ENCODE data around the gene FGD4.

FGD4 gene

GRCh38 chr12:32606443-32606842 lies 207.1 kb downstream of the FGD4 start:
- DNase-seq (ENCODE audit: low read depth in 2 of 2), result no peak

DNA sequence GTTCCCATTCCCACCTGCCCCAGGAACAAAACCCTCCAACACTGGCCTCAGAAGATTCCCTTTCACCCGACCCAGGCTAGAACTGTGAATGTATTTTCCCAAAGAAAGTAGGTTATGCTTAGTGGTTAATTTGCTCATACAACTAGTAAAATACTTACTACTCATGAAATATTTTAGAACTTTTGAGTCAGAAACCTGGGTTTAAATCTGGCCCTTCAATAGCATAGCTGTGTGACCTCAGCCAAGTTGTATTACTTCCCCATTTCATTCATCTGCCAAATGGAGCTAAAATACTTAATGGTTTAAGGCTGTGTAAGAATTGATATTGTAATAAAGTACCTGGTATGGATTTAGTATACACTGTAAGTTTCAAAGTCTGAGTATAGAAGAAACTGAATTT lies 210.6 kb downstream of the FGD4 start:
- no peak for DNase-seq (ENCODE audit: low read depth in 2 of 2)

DNA sequence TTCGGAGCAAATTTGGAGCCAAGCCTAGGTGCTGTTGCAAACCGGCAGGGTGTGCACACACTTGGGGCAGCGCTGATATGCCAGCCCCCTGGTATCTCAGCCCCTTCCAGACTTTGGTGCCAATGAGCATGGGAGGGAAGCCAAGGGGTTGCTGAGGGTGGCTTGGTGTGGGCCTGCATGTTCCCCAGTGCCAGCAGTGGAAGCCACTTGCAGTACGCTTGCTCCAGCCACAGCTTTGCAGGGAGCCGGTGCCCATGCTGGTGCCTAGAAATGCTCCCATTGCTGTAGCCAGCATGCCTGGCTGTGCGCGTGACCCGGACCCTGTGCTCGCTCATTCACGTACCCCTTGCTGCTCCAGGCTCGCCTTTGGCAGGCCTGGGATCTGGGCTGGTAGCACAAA lies 212.6 kb downstream of the FGD4 start:
- no peak for DNase-seq (ENCODE audit: low read depth in 2 of 2)

DNA sequence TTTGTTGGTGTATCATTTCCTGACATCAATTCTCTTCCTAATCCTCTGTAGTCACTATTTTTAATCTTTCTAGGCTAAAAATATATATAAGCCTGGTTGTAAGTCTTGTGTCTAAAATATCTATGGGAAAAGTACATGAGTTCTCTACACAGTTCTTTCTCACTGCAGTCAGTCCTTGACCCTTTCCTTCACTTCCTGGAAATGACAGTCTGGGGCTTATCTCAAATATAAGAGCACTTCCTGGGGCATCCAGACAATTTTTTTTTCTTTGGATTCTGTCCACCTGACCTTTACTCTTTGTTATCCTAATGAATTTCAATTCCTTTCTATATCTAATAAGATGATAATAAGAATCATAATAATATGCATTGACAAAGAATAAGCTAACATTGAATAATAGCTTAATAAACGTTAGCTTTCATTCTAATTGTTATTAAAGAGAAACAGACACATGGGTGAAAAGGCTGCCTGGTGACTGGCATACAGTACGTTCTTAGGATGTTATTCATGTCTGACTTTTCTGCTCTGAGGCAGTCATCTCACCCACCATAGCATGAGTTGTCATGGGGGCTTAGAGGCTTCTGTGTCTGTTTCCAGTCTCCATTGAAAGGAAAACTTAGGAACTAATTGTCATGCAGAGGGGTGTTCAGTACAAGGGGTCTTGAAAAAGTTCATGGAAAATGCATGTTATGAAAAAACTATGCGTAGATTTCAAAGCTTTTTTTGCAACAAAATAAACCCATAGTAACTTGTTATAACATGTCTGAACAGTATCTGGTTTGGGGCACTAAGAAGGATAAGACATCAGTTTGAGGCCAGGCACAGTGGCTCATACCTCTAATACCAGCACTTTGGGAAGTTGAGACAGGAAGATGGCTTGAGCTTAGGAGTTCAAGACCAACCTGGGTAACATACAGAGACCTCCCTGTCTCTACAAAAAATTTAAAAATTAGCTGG lies 213.6 kb downstream of the FGD4 start:
- DNase-seq (ENCODE audit: low read depth in 2 of 2), result no peak

DNA sequence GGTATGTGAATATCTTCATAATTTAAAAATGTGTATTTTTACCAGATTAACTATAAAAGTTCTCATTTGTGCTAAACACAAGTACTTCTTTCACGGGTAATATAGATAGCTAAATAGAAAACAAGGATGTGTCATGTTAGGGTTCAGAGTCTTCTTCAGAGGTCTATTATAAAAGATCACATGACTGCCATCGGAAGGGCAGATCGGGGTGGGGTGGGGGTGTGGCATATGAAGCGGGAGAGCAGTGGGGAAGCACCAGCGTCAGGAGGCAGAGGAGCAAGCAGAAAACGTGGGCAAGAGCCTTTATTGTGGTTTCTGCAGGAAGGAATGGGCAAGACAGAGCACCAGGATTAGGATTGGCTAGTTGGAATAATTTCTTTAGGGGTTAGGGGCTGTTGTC lies 216.1 kb downstream of the FGD4 start:
- no peak for DNase-seq (ENCODE audit: low read depth in 2 of 2)

DNA sequence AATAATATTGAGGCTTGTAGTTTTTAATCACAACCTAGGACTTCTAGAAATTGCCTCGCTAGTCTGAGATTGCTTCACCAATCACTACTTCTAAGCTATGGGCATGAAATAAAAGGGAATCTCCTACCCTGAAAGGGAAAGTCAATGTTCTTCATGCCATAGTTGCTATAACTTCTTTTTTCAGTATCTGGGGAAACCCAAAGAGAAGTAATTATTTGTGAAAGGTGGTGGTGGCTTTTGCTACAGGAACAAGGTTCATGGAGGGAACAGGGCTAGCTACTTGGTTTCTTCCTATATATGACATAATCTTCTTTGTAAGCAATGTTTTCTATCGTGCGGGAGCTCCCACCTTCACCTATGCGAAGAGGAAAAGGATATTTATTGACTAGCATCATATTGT lies 218.2 kb downstream of the FGD4 start:
- DNase-seq (ENCODE audit: low read depth in 2 of 2), result no peak

DNA sequence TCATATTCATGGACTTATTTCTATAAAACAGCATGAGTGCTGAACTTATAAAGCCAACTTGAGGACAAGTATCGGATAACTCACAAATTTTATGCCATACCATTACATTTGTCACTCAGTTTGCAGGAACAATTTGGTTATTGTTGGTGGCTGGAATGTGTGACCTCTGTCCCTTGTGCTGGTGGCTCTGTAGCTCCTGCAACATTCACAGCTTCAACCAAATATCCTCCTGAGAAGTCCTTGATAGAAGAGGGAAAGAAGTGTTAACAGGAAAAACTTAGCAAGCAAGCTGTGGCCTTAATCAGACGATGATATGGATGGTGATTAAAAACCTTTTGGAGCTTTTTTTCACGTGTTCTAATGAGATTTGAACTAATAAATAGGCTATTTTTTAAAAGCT lies 218.8 kb downstream of the FGD4 start:
- DNase-seq (ENCODE audit: low read depth in 2 of 2), result no peak

GRCh38 chr12:32627976-32628375 lies 228.6 kb downstream of the FGD4 start:
- no peak for DNase-seq (ENCODE audit: low read depth in 2 of 2)

- no peak for DNase-seq (ENCODE audit: low read depth in 2 of 2)
These were observed 242.0 kb downstream of the FGD4 start for GRCh38 chr12:32641287-32641901.

DNA sequence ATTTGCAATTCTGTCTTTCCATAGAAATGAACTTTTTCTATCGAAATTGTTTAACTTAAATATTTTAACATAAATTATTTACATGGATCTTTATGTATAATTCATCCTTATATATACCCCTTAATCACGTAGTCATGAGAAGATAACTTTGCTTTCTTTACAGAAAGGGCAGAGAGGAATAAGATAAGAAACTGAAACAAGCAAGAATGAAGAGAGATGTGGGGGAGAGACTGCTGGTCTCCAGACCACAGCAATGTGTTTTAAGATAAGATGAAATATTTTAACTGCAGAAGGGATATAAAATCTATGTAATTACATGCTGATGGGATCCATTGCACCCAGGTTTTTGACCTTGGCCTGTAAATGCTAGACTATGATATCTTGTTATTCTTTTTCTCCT lies 245.1 kb downstream of the FGD4 start:
- no peak for DNase-seq (ENCODE audit: low read depth in 2 of 2)

GRCh38 chr12:32647275-32647674 lies 247.9 kb downstream of the FGD4 start:
- DNase-seq (ENCODE audit: low read depth in 2 of 2), result no peak

GRCh38 chr12:32650508-32650907 lies 251.2 kb downstream of the FGD4 start:
- no peak for DNase-seq (ENCODE audit: low read depth in 2 of 2)

- DNase-seq (ENCODE audit: low read depth in 2 of 2), result no peak
These were observed 252.0 kb downstream of the FGD4 start for GRCh38 chr12:32651151-32651955.

DNA sequence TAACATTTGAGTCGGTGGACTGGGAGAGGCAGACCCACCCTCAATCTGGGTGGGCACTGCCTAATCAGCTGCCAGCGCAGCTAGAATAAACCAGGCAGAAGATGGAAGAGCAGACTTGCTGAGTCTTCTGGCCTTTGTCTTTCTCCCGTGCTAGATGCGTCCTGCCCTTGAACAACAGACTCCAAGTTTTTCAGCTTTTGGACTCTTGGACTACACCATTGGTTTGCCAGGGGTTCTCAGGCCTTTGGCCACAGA lies 252.5 kb downstream of the FGD4 start:
- DNase-seq (ENCODE audit: low read depth in 2 of 2), result no peak

DNA sequence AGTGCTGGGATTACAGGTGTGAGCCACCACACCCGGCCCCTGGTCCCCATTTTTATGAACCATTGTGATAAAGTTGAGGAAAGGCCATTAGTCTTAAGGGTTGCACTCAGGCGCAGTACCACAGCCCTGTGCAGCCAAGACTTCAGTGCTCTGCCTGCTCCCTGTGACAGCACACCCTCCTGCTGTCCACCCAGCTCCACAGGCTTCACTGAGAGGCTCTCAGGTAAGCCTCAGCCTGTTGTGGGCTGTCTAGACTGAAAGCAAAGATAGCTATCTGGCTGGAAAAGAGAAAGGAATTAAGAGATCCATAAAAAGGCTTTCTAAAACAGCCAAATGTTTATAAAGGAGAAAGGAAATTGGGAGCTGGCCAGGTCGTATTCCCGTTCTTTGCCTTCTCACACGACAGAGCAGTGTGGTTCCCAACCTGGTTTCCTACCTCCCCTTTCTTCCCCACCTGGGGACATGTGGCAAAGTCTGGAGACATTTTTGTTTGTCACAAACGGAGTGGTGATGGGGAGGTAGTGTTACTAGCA lies 260.6 kb downstream of the FGD4 start:
- DNase-seq (ENCODE audit: low read depth in 2 of 2), result no peak

DNA sequence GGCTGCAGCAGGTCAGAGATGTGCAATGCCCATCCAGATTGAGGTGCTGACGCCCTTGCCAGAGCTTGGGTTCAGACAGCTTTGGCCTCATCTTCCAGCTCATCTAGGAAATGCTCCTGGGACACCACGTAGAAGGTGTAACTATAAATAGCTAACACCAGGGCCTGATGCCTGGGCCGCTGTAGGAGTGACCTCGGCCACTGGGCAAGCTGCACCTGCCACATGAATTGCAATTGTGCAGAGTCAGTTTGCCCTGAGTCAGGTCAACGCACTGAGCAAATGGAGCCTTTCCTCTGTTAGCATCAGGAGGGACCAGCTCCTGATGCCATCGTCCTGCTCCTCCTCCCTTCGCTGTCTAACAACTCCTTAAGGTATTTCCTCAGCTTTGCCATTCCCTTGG lies 262.3 kb downstream of the FGD4 start:
- DNase-seq (ENCODE audit: low read depth in 2 of 2), result no peak

GRCh38 chr12:32662665-32663064 lies 263.3 kb downstream of the FGD4 start:
- DNase-seq (ENCODE audit: low read depth in 2 of 2), result no peak

- no peak for DNase-seq (ENCODE audit: low read depth in 2 of 2)
These were observed 266.7 kb downstream of the FGD4 start for GRCh38 chr12:32666018-32666417.

DNA sequence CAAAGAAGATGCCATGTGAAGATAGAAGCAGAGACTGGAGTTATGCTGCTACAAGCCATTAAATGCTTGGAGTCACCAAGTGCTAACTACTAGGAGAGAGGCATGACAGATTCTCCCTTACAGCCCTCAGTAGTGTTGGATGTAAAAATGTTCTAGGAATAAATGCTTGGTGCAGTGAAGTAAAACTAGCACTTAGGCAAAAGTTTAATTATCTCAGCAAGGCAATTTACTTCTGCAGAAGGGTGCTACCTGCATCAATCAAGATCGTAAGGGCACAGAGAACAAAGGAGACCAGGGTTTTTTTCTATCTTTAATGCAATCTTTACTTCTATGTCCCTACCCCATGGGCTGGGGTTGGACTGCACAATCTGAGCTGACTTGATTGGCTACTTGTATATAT lies 270.2 kb downstream of the FGD4 start:
- DNase-seq (ENCODE audit: low read depth in 2 of 2), result no peak

- no peak for DNase-seq (ENCODE audit: low read depth in 2 of 2)
These were observed 272.8 kb downstream of the FGD4 start for GRCh38 chr12:32671930-32672780.

DNA sequence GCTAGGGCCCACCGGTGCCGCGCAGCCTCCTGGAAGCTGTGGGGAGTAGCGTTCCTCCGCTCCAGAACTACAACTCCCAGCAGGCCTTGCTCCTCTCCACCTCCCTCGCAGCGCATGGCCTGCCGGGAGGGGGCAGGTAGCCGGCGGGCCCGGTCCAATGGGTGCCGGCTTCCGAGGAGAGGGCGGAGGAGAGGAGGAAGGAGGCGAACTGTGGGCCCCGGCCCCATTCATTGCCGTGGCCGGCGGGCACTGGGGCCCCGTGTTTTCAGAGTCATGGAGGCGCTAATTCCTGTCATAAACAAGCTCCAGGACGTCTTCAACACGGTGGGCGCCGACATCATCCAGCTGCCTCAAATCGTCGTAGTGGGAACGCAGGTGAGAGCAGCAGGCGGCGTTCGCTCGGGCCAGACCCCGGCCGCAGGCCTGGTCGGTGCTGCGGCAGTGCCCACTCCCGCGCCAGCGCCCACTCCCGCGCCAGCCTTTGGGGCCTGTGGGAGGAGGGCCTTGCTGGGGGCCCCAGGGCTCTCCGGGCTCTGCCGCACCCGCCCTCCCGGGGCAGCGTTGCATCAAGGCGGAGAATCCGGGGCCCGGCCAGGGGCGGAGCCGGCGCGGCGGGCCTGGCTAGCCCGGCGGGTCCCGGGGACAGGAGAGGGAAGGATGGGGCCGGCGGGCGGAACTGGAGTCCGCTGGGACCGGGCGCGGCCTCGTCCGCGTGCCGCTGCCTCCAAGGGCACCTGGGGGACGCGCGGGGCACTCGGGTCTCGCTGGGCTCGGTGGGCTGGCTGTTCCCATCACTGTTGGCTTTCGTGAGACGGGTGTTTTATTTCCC lies 279.9 kb downstream of the FGD4 start, which contains the start of gene DNM1L:
TSS of gene DNM1L (plus strand) at position 211 of the 829 bp plus-strand sequence. CDS start at position 274, 63 bp downstream.
- DNase-seq (ENCODE audit: low read depth in 2 of 2), result peak; percentile 84 to 88

All from stimulated activated CD4-positive, alpha-beta T cell treated with anti-CD3 and anti-CD28 coated beads, Interleukin-1b, Interleukin-23, amount 100 ng/mL, for 4 hours (primary cell).